Measurements from ENCODE around the gene EFCAB6. TPM values are rescaled to one million over a fixed set of nuclear protein-coding genes. Genes with fewer than 3 reads are reported as not detected.

The EFCAB6 gene
- total and polyA plus RNA-seq, 2 of the 4 experiments (the other 2 are of a cell fraction) = 0.44 to 1.1 TPM

- peaks cover 13% of the 10 kb centered on the region for H3K27me3 ChIP-seq (ENCODE audit: control insufficient read depth, insufficient read depth, low read length)
- no peak overlapping the region for H3K9ac ChIP-seq (ENCODE audit: low read depth, low read length)
- no peak overlapping the region for H2BK5ac ChIP-seq (ENCODE audit: low read depth, low read length, poor library complexity, severe bottlenecking)
- H2BK120ac ChIP-seq (ENCODE audit: low read depth, low read length) = no peak overlapping the region
- H3K14ac ChIP-seq (replicated peaks; ENCODE audit: low read depth, low read length) = no peak overlapping the region
- no peak overlapping the region for H4K5ac ChIP-seq (ENCODE audit: low read depth, low read length)
- H3K27ac ChIP-seq (ENCODE audit: insufficient read depth, low read length) = no peak overlapping the region
- no peak overlapping the region for H3K56ac ChIP-seq (ENCODE audit: extremely low read depth, insufficient read depth, low read length)
- no peaks in the 10 kb centered on the region for H3K79me1 ChIP-seq (ENCODE audit: low read depth in 1 of 2, low read length in 2 of 2)
- H3K4me3 ChIP-seq (ENCODE audit: insufficient read depth, low read depth, low read length) = no peak overlapping the region
- POLR2A ChIA-PET (ENCODE audit: unreplicated experiment) = no interaction called here
- dilution Hi-C loops (cut with HindIII; ENCODE audit: low sequenced_read_pairs, unreplicated experiment) (no loop called here), intact Hi-C loops (cut with micrococcal nuclease) (no loop called here), in situ Hi-C loops (cut with MboI; ENCODE audit: low sequenced_read_pairs) (no loop called here)
- H3K4me1 ChIP-seq (ENCODE audit: control insufficient read depth, insufficient read depth, low read length) = peaks cover 2% of the 10 kb centered on the region; the same call in 1 of the 2 replicates
- no peak overlapping the region for H4K8ac ChIP-seq (ENCODE audit: low read depth in 2 of 2, low read length in 2 of 2)
- BruUV-seq (replicated peaks) = no TSS peak
- no peak overlapping the region for H3K4ac ChIP-seq (ENCODE audit: low read depth, low read length)
- H2BK20ac ChIP-seq (ENCODE audit: low read depth, low read length) = no peak overlapping the region
- TF ChIP-seq RCOR1 (IDR thresholded peaks at IDR 0.05; ENCODE audit: insufficient replicate concordance, low read length) (no peak), CTCF (conservative IDR thresholded peaks at IDR 0.05; ENCODE audit: low read depth, low read length) (no peak), MAZ (IDR thresholded peaks at IDR 0.05; ENCODE audit: borderline replicate concordance, low read depth, low read length) (no peak), USF2 (IDR thresholded peaks at IDR 0.05; ENCODE audit: low read depth, low read length) (no peak), POLR2A (IDR thresholded peaks at IDR 0.05; ENCODE audit: low read depth, low read length) (no peak), MXI1 (IDR thresholded peaks at IDR 0.05; ENCODE audit: borderline replicate concordance, low read depth, low read length) (no peak), ELK1 (IDR thresholded peaks at IDR 0.05; ENCODE audit: borderline replicate concordance, low read depth, low read length) (no peak), RFX5 (IDR thresholded peaks at IDR 0.05; ENCODE audit: low read depth, low read length) (no peak), BHLHE40 (IDR thresholded peaks at IDR 0.05; ENCODE audit: low read depth, low read length) (no peak), CEBPB (IDR thresholded peaks at IDR 0.05; ENCODE audit: low read depth, low read length) (no peak), MAFK (IDR thresholded peaks at IDR 0.05; ENCODE audit: low read depth, low read length) (no peak), CHD1 (IDR thresholded peaks at IDR 0.05; ENCODE audit: low read depth, low read length) (no peak), FOS (IDR thresholded peaks at IDR 0.05; ENCODE audit: low read depth, low read length) (no peak), RAD21 (IDR thresholded peaks at IDR 0.05; ENCODE audit: low read length) (no peak), SMC3 (IDR thresholded peaks at IDR 0.05; ENCODE audit: low read depth, low read length) (no peak), NFE2L2 (IDR thresholded peaks at IDR 0.05; ENCODE audit: low read depth, low read length) (no peak)
- no peak overlapping the region for H2BK15ac ChIP-seq (ENCODE audit: low read depth, low read length)
- CTCF ChIA-PET = no interaction called here
- no CpG with 5 or more reads among the region's 2 CpGs for WGBS, 2 experiments (ENCODE audit: extremely low coverage in 2 of 2, insufficient read length in 1 of 2)
- no peaks in the 10 kb centered on the region for H3K9me1 ChIP-seq (ENCODE audit: insufficient read depth, low read length)
- H2AK9ac ChIP-seq (replicated peaks; ENCODE audit: low read depth, low read length, poor library complexity) = no peak overlapping the region
- no peak overlapping the region for H3K23ac ChIP-seq (ENCODE audit: low read depth, low read length)
- H3K9me3 ChIP-seq (ENCODE audit: control insufficient read depth, insufficient read depth, low read length) = no peaks in the 10 kb centered on the region
- H2AFZ ChIP-seq (replicated peaks; ENCODE audit: low read length, poor library complexity) = peak overlapping the region; percentile 14
- no peaks in the 10 kb centered on the region for H3K36me3 ChIP-seq (ENCODE audit: control insufficient read depth, insufficient read depth, low read length)
- H3K4me2 ChIP-seq (ENCODE audit: low read depth, low read length) = no peak overlapping the region; the same call in 1 of the 2 replicates
- H3K18ac ChIP-seq (ENCODE audit: low read depth, low read length) = no peak overlapping the region
- no peak overlapping the region for H2AK5ac ChIP-seq (ENCODE audit: low read depth, low read length)
- DNase-seq (no peak), ATAC-seq (ENCODE audit: low read depth) (peak; percentile 51)
- no peaks in the 10 kb centered on the region for H4K20me1 ChIP-seq (ENCODE audit: insufficient read depth, low read length)
- no peak overlapping the region for H4K91ac ChIP-seq (ENCODE audit: insufficient read depth, low read depth, low read length)
Measured at GRCh38 chr22:43753688-43754087, 58.4 kb downstream of the EFCAB6 start.
